Neural cell (in vitro differentiated cells): ENCODE data around the gene PRRT2. TPM values are rescaled to one million over a fixed set of nuclear protein-coding genes. Genes with fewer than 3 reads are reported as not detected.

ENCODE experiments used
- H2AFZ ChIP-seq: fragments of 200-600, 300-800 bp; sonication (generic), shearing (Covaris generic); 2 replicates; pipeline ENCODE4 v1.6.0; 2014; ENCODE audit warnings: low read depth, mild to moderate bottlenecking, antibody characterized with exemption, low read length, moderate library complexity
- H3F3A ChIP-seq: fragments of 200-600 bp; shearing (Covaris generic); 2 replicates; pipeline ENCODE4 v1.6.1; 2016; ENCODE audit warnings: mild to moderate bottlenecking, moderate library complexity, mixed read lengths, antibody characterized with exemption, low read length; ENCODE audit not compliant: insufficient read depth, poor library complexity, severe bottlenecking
- H3K27ac ChIP-seq: fragments of 200-600, 300-800 bp; sonication (generic), shearing (Covaris generic); 2 replicates; pipeline ENCODE4 v1.5.1; 2014; ENCODE audit warnings: mild to moderate bottlenecking, low read length, moderate library complexity
- H3K27me3 ChIP-seq: fragments of 300-800, 200-600 bp; sonication (generic), shearing (Covaris generic); 2 replicates; pipeline ENCODE4 v1.6.0; 2014; ENCODE audit warnings: mild to moderate bottlenecking, low read depth, low read length, moderate library complexity; ENCODE audit not compliant: insufficient read depth
- H3K36me3 ChIP-seq: fragments of 300-800, 200-600 bp; sonication (generic), shearing (Covaris generic); 2 replicates; pipeline ENCODE4 v1.5.1; 2014; ENCODE audit warnings: mild to moderate bottlenecking, antibody characterized with exemption, low read length, moderate library complexity; ENCODE audit not compliant: insufficient read depth
- H3K4me2 ChIP-seq: fragments of 300-800, 200-600 bp; sonication (generic), shearing (Covaris generic); 2 replicates; pipeline ENCODE4 v1.6.0; 2014; ENCODE audit warnings: mild to moderate bottlenecking, low read length
- H3K4me3 ChIP-seq: fragments of 300-800, 200-600 bp; sonication (generic), shearing (Covaris generic); 2 replicates; pipeline ENCODE4 v1.5.1; 2014; ENCODE audit warnings: mild to moderate bottlenecking, low read length, moderate library complexity
- H3K79me2 ChIP-seq: fragments of 200-600 bp; shearing (Covaris generic); replicated peaks from 2 replicates; pipeline ENCODE4 v1.6.0; 2014; ENCODE audit warnings: mild to moderate bottlenecking, low read length, moderate library complexity; ENCODE audit not compliant: insufficient read depth
- H3K9ac ChIP-seq: fragments of 300-800, 200-600 bp; sonication (generic), shearing (Covaris generic); 2 replicates; pipeline ENCODE4 v1.6.1; 2016; ENCODE audit warnings: mild to moderate bottlenecking, low read length, mixed read lengths
- H3K9me2 ChIP-seq: fragments of 200-600 bp; shearing (Covaris generic); 2 replicates; pipeline ENCODE4 v1.6.1; 2016; ENCODE audit warnings: mild to moderate bottlenecking, low read length, mixed read lengths; ENCODE audit not compliant: insufficient read depth
- H3K9me3 ChIP-seq: fragments of 200-600, 300-800 bp; sonication (generic), shearing (Covaris generic); 2 replicates; pipeline ENCODE4 v1.6.1; 2016; ENCODE audit warnings: mild to moderate bottlenecking, mixed run types, low read length, moderate library complexity, mixed read lengths
- H4K20me1 ChIP-seq: fragments of 200-600 bp; shearing (Covaris generic); 2 replicates; pipeline ENCODE4 v1.6.1; 2016; ENCODE audit warnings: mild to moderate bottlenecking, mixed run types; ENCODE audit not compliant: insufficient read depth
- CTCF ChIP-seq: fragments of 450-650 bp; IDR thresholded peaks from 2 replicates; pipeline ENCODE4 v1.5.1; 2014; ENCODE audit warnings: antibody characterized with exemption, mild to moderate bottlenecking, moderate library complexity; ENCODE audit not compliant: poor library complexity, severe bottlenecking
- EP300 ChIP-seq: fragments of 450-650 bp; conservative IDR thresholded peaks from 2 replicates; pipeline ENCODE4 v1.6.1; 2014; ENCODE audit warnings: antibody characterized with exemption, mild to moderate bottlenecking, moderate library complexity; ENCODE audit not compliant: poor library complexity, severe bottlenecking
- EZH2 ChIP-seq: fragments of 200-600, 300-800 bp; shearing (Covaris generic), sonication (generic); IDR thresholded peaks from 2 replicates; pipeline ENCODE4 v1.6.1; 2014; ENCODE audit warnings: antibody characterized with exemption, low read length, borderline replicate concordance, mild to moderate bottlenecking; ENCODE audit not compliant: insufficient read depth, poor library complexity, severe bottlenecking
- MXI1 ChIP-seq: fragments of 450-650 bp; conservative IDR thresholded peaks from 2 replicates; pipeline ENCODE4 v1.6.1; 2014; ENCODE audit warnings: antibody characterized with exemption, mild to moderate bottlenecking; ENCODE audit not compliant: poor library complexity, severe bottlenecking
- POLR2AphosphoS5 ChIP-seq: IDR thresholded peaks from 2 replicates; pipeline ENCODE4 v1.6.1; 2012
- RAD21 ChIP-seq: fragments of 450-650 bp; conservative IDR thresholded peaks from 2 replicates; pipeline ENCODE4 v1.6.1; 2014; ENCODE audit warnings: antibody characterized with exemption, mild to moderate bottlenecking, moderate library complexity
- SMC3 ChIP-seq: fragments of 450-650 bp; conservative IDR thresholded peaks from 2 replicates; pipeline ENCODE4 v1.6.1; 2014; ENCODE audit warnings: antibody characterized with exemption, mild to moderate bottlenecking, moderate library complexity; ENCODE audit not compliant: poor library complexity
- TAF1 ChIP-seq: IDR thresholded peaks from 2 replicates; pipeline ENCODE4 v1.6.1; 2012; ENCODE audit warnings: low read depth
- polyA plus RNA-seq: library from polyadenylated mRNA; depleted of rRNA; stranded (reverse); fragments of >200 nt; gene quantifications from 2 replicates; pipeline ENCODE4 v1.2.3, GENCODE V29; 2014
- TF ChIP-seq, protein P1 (sequence below): IDR thresholded peaks from 2 replicates; pipeline ENCODE4 v1.6.1; 2012; ENCODE audit warnings: borderline replicate concordance

PRRT2 gene
- polyA plus RNA-seq, 1 donor from 2014 or later = 84.2 TPM

GRCh38 chr16:29858149-29858849, 46.3 kb downstream of the PRRT2 start:
- Histone ChIP-seq H3K9ac (no peak overlapping the region), H2AFZ (no peak overlapping the region), H3K27ac (no peak overlapping the region), H3K9me2 (no peaks in the 10 kb centered on the region), H3F3A (no peaks in the 10 kb centered on the region), H3K27me3 (no peaks in the 10 kb centered on the region), H3K9me3 (no peaks in the 10 kb centered on the region), H3K36me3 (no peaks in the 10 kb centered on the region), H4K20me1 (no peaks in the 10 kb centered on the region), H3K79me2 (peaks cover 6% of the 10 kb centered on the region), H3K4me3 (no peak overlapping the region), H3K4me2 (no peak overlapping the region)
- TF ChIP-seq TAF1 (no peak), POLR2AphosphoS5 (no peak), CTCF (no peak), RAD21 (no peak)
- TF ChIP-seq, protein P1, sequence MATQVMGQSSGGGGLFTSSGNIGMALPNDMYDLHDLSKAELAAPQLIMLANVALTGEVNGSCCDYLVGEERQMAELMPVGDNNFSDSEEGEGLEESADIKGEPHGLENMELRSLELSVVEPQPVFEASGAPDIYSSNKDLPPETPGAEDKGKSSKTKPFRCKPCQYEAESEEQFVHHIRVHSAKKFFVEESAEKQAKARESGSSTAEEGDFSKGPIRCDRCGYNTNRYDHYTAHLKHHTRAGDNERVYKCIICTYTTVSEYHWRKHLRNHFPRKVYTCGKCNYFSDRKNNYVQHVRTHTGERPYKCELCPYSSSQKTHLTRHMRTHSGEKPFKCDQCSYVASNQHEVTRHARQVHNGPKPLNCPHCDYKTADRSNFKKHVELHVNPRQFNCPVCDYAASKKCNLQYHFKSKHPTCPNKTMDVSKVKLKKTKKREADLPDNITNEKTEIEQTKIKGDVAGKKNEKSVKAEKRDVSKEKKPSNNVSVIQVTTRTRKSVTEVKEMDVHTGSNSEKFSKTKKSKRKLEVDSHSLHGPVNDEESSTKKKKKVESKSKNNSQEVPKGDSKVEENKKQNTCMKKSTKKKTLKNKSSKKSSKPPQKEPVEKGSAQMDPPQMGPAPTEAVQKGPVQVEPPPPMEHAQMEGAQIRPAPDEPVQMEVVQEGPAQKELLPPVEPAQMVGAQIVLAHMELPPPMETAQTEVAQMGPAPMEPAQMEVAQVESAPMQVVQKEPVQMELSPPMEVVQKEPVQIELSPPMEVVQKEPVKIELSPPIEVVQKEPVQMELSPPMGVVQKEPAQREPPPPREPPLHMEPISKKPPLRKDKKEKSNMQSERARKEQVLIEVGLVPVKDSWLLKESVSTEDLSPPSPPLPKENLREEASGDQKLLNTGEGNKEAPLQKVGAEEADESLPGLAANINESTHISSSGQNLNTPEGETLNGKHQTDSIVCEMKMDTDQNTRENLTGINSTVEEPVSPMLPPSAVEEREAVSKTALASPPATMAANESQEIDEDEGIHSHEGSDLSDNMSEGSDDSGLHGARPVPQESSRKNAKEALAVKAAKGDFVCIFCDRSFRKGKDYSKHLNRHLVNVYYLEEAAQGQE = no peak

DNA sequence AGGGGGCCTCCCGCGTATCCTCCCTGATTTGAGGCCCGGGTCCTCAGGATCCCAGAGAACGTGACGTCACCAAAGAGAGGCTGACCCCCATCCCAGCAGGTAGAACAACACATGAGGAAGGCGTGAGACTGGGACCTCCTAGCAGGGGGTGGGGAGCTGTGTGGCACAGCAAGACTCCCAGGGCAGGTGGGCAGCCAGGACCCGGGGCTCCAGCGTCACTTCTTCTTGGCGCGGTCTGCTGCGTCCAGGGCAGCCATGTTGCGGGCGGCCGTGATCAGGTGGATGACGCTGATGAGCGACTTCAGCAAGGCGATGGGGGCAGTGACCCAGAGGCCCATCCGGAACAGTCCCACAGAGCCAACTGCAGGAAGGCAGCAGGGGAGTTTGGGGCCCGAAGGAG, 47.0 kb downstream of the PRRT2 start:
- Histone ChIP-seq H4K20me1 (no peaks in the 10 kb centered on the region), H3K9me2 (no peaks in the 10 kb centered on the region), H3K79me2 (peaks cover 6% of the 10 kb centered on the region), H3K4me3 (no peak overlapping the region), H3K4me2 (no peak overlapping the region), H3K36me3 (no peaks in the 10 kb centered on the region), H3K9ac (no peak overlapping the region), H2AFZ (no peak overlapping the region), H3K9me3 (no peaks in the 10 kb centered on the region), H3F3A (no peaks in the 10 kb centered on the region), H3K27ac (no peak overlapping the region), H3K27me3 (no peaks in the 10 kb centered on the region)
- no peak for TF ChIP-seq EZH2
- no peak for TF ChIP-seq SMC3
- no peak for TF ChIP-seq RAD21
- no peak for TF ChIP-seq EP300
- no peak for TF ChIP-seq MXI1
- TF ChIP-seq TAF1 = no peak
- no peak for TF ChIP-seq POLR2AphosphoS5
- no peak for TF ChIP-seq CTCF
- TF ChIP-seq, protein P1 = no peak
